GM23338 (cell line): ENCODE results near the gene MYH15. TPM values are rescaled to one million over a fixed set of nuclear protein-coding genes. Genes with fewer than 3 reads are reported as not detected.

Source experiments
- ATAC-seq: fragments of 200-7000 bp; cut with Tn5 transposase; 3 replicates; pipeline ENCODE4 v1.9.1; 2020
- DNase-seq: peaks from one replicate; pipeline ENCODE4 v3.0.0-alpha.2; 2015; ENCODE audit warnings: low spot score
- H2AFZ ChIP-seq: fragments of 200-600 bp; sonication (generic); 2 replicates; pipeline ENCODE4 v1.8.0; 2016; ENCODE audit warnings: antibody characterized with exemption, mild to moderate bottlenecking, moderate library complexity
- H3F3A ChIP-seq: fragments of 200-600 bp; sonication (generic); replicated peaks from 2 replicates; pipeline ENCODE4 v1.8.0; 2017; ENCODE audit warnings: antibody characterized with exemption, mixed run types, low read depth
- H3K27ac ChIP-seq: fragments of 200-600 bp; sonication (generic); 2 replicates; pipeline ENCODE4 v1.6.1; 2016; ENCODE audit warnings: low read depth
- H3K27me3 ChIP-seq: fragments of 200-600 bp; sonication (generic); 2 replicates; pipeline ENCODE4 v1.8.0; 2016; ENCODE audit warnings: mild to moderate bottlenecking, mixed run types, moderate library complexity; ENCODE audit not compliant: insufficient read depth
- H3K36me3 ChIP-seq: fragments of 200-600 bp; sonication (generic); 2 replicates; pipeline ENCODE4 v1.8.0; 2016; ENCODE audit warnings: mild to moderate bottlenecking; ENCODE audit not compliant: insufficient read depth
- H3K4me1 ChIP-seq: fragments of 200-600 bp; sonication (generic); 2 replicates; pipeline ENCODE4 v1.8.0; 2016; ENCODE audit warnings: mild to moderate bottlenecking, moderate library complexity; ENCODE audit not compliant: insufficient read depth
- H3K4me2 ChIP-seq: fragments of 200-600 bp; sonication (generic); 2 replicates; pipeline ENCODE4 v1.7.1; 2017; ENCODE audit warnings: mixed run types
- H3K4me3 ChIP-seq: fragments of 200-600 bp; sonication (generic); 2 replicates; pipeline ENCODE4 v1.6.1; 2016; ENCODE audit warnings: mixed run types
- H3K79me2 ChIP-seq: fragments of 200-600 bp; sonication (generic); replicated peaks from 2 replicates; pipeline ENCODE4 v1.8.0; 2017; ENCODE audit warnings: mild to moderate bottlenecking; ENCODE audit not compliant: insufficient read depth
- H3K9me2 ChIP-seq: fragments of 200-600 bp; sonication (generic); 2 replicates; pipeline ENCODE4 v1.8.0; 2017; ENCODE audit not compliant: insufficient read depth
- H4K20me1 ChIP-seq: fragments of 200-600 bp; sonication (generic); replicated peaks from 2 replicates; pipeline ENCODE4 v1.8.0; 2017; ENCODE audit warnings: mild to moderate bottlenecking; ENCODE audit not compliant: insufficient read depth
- H3K27ac Mint-ChIP-seq: 2 replicates; pipeline ENCODE4 v1.8.0; 2020; ENCODE audit warnings: inconsistent platforms, mild to moderate bottlenecking, moderate library complexity, mixed read lengths
- H3K27me3 Mint-ChIP-seq: 3 replicates; pipeline ENCODE4 v1.8.0; 2022; ENCODE audit warnings: low read depth, mild to moderate bottlenecking, moderate library complexity, mixed read lengths, inconsistent platforms; ENCODE audit not compliant: insufficient read depth, poor library complexity
- H3K36me3 Mint-ChIP-seq: 3 replicates; pipeline ENCODE4 v1.8.0; 2021; ENCODE audit warnings: low read depth, mild to moderate bottlenecking, inconsistent platforms, moderate library complexity, mixed read lengths
- H3K4me1 Mint-ChIP-seq: 3 replicates; pipeline ENCODE4 v1.8.0; 2020; ENCODE audit warnings: mild to moderate bottlenecking, inconsistent platforms, mixed read lengths
- H3K4me3 Mint-ChIP-seq: 3 replicates; pipeline ENCODE4 v1.8.0; 2021; ENCODE audit warnings: moderate library complexity, mild to moderate bottlenecking, inconsistent platforms, mixed read lengths
- H3K9me3 Mint-ChIP-seq: 3 replicates; pipeline ENCODE4 v1.8.0; 2020; ENCODE audit warnings: moderate library complexity, mild to moderate bottlenecking, inconsistent platforms, mixed read lengths
- CREB1 ChIP-seq: fragments of 250-450 bp; sonication (Bioruptor Pico); IDR thresholded peaks from 2 replicates; pipeline ENCODE4 v1.5.0; 2020; ENCODE audit warnings: low read depth, mild to moderate bottlenecking, moderate library complexity
- EZH2 ChIP-seq: fragments of 200-600 bp; sonication (generic); IDR thresholded peaks from one replicate; pipeline ENCODE4 v1.8.0; 2017; ENCODE audit warnings: antibody characterized with exemption, mild to moderate bottlenecking, low read depth; ENCODE audit not compliant: unreplicated experiment
- EZH2phosphoT487 ChIP-seq: fragments of 200-600 bp; sonication (generic); IDR thresholded peaks from one replicate; pipeline ENCODE4 v1.8.1; 2018; ENCODE audit warnings: antibody characterized with exemption; ENCODE audit not compliant: unreplicated experiment
- JUNB ChIP-seq: IDR thresholded peaks from one replicate; pipeline ENCODE4 v1.6.1; 2016; ENCODE audit warnings: antibody characterized with exemption; ENCODE audit not compliant: unreplicated experiment
- NANOG ChIP-seq: IDR thresholded peaks from 2 replicates; pipeline ENCODE4 v1.6.1; 2016; ENCODE audit warnings: antibody characterized with exemption, borderline replicate concordance
- POLR2AphosphoS5 ChIP-seq: IDR thresholded peaks from 2 replicates; pipeline ENCODE4 v1.6.1; 2016; ENCODE audit warnings: antibody characterized with exemption, low read depth
- ZNF114 ChIP-seq: fragments of 250-450 bp; sonication (Bioruptor Pico); IDR thresholded peaks from 2 replicates; pipeline ENCODE4 v1.5.0; 2020; ENCODE audit warnings: mild to moderate bottlenecking, moderate library complexity
- ZNF331 ChIP-seq: fragments of 250-450 bp; sonication (Bioruptor Pico); IDR thresholded peaks from 2 replicates; pipeline ENCODE4 v1.5.0; 2020; ENCODE audit warnings: low read depth, mild to moderate bottlenecking, moderate library complexity
- polyA plus RNA-seq: library from polyadenylated mRNA; unstranded; fragments of >200 nt; fragmentation: Nextera tagmentation; extraction: Ambion mirVana; gene quantifications from 2 replicates; pipeline ENCODE4 v1.2.1, GENCODE V29; 2016
- total RNA-seq: library from RNA; depleted of rRNA; stranded (reverse); fragments of >200 nt; shearing (Covaris generic); gene quantifications from 2 replicates; pipeline ENCODE4 v1.2.3, GENCODE V29; 2014
- TF ChIP-seq, protein P1 (sequence below): IDR thresholded peaks from 2 replicates; pipeline ENCODE4 v1.6.1; 2016; ENCODE audit warnings: antibody characterized with exemption
- TF ChIP-seq, protein P2 (sequence below): IDR thresholded peaks from one replicate; pipeline ENCODE4 v1.6.1; 2018; ENCODE audit warnings: antibody characterized with exemption; ENCODE audit not compliant: unreplicated experiment

Gene MYH15
- total and polyA plus RNA-seq, 2 experiments from 2014 or later: 0.07 TPM; not detected in 1

DNA sequence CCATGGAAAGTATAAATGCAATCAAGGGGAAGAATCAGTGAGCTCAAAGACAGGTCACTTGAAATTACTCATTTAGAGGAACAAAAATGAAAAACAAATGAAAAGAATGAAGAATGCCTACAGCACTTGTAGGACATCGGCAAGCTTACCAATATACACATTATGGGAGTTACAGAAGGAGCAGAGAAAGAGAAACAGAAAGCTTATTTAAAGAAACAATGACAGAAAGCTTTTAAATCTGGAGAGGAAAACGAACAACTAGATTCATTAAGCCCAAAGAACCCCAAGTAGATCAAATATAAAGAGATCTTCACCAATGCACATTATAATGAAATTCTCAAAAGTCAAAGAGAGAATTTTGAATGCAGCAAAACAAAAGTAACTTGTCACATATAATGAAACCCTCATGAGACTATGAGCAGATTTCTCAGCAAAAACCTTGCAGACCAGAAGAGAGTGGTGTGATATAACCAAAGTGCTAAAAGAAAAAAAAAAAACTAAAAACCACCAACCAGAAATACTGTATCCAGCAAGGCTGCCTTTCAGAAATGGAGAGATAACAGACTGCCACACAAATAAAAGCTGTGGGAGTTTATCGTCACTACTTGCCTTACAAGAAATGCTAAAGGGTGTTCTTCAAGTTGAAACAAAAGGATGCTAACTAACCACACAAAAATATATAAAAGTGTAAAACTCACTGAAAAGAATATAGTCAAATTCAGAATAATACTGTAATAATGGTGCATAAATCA is 63.1 kb downstream of the MYH15 start:
- Mint-ChIP-seq H3K4me3 (no peak overlapping the region), H3K27me3 (no peaks in the 10 kb centered on the region), H3K9me3 (peaks cover 19% of the 10 kb centered on the region), H3K4me1 (peaks cover 8% of the 10 kb centered on the region), H3K36me3 (peaks cover 17% of the 10 kb centered on the region), H3K27ac (no peak overlapping the region)
- H3K9me2 ChIP-seq: no peaks in the 10 kb centered on the region
- no peaks in the 10 kb centered on the region for H3K27me3 ChIP-seq
- H3K4me3 ChIP-seq: no peak overlapping the region
- no peak overlapping the region for H3K27ac ChIP-seq
- no peaks in the 10 kb centered on the region for H3K79me2 ChIP-seq
- no peaks in the 10 kb centered on the region for H3K4me1 ChIP-seq
- no peak overlapping the region for H2AFZ ChIP-seq
- no peak overlapping the region for H3K4me2 ChIP-seq
- no peaks in the 10 kb centered on the region for H3F3A ChIP-seq
- ATAC-seq (no peak), DNase-seq (no peak)
- H3K36me3 ChIP-seq: no peaks in the 10 kb centered on the region; the same call in 1 of the 2 replicates
- H4K20me1 ChIP-seq: no peaks in the 10 kb centered on the region
- no peak for TF ChIP-seq ZNF331 (CRISPR knock-in tag)
- no peak for TF ChIP-seq EZH2phosphoT487
- no peak for TF ChIP-seq ZNF114
- TF ChIP-seq, protein P1, sequence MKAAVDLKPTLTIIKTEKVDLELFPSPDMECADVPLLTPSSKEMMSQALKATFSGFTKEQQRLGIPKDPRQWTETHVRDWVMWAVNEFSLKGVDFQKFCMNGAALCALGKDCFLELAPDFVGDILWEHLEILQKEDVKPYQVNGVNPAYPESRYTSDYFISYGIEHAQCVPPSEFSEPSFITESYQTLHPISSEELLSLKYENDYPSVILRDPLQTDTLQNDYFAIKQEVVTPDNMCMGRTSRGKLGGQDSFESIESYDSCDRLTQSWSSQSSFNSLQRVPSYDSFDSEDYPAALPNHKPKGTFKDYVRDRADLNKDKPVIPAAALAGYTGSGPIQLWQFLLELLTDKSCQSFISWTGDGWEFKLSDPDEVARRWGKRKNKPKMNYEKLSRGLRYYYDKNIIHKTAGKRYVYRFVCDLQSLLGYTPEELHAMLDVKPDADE: no peak
- no peak for TF ChIP-seq POLR2AphosphoS5
- no peak for TF ChIP-seq JUNB

DNA sequence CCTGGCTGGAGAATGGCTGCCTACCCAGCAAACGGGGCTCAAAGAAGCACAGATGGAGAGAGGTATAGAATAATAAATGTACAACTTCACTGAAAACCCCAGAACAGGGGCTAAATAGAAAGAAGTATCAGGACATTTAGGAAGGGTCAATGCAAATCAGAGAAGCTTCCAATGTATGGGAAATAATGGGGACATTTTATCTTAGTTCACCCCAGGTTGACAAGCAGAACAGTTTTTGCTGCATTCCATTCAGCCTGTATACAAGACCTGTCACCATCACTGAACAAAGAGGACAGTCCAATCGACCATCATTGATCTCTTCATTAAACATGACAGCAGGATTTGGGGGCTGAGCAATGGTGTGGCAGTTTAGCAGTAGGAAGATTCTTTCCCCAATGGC is 68.1 kb downstream of the MYH15 start:
- Histone ChIP-seq H3K4me3 (no peak overlapping the region), H2AFZ (no peak overlapping the region), H3K27ac (no peak overlapping the region), H3K4me1 (no peaks in the 10 kb centered on the region), H4K20me1 (no peaks in the 10 kb centered on the region), H3K4me2 (no peak overlapping the region), H3K9me2 (no peaks in the 10 kb centered on the region), H3K27me3 (no peaks in the 10 kb centered on the region), H3K36me3 (no peaks in the 10 kb centered on the region; the same call in 1 of the 2 replicates), H3K79me2 (no peaks in the 10 kb centered on the region), H3F3A (no peaks in the 10 kb centered on the region)
- Mint-ChIP-seq H3K27me3 (no peaks in the 10 kb centered on the region), H3K4me1 (peaks cover 18% of the 10 kb centered on the region), H3K4me3 (no peak overlapping the region), H3K9me3 (peaks cover 17% of the 10 kb centered on the region), H3K36me3 (peaks cover 14% of the 10 kb centered on the region), H3K27ac (no peak overlapping the region)
- DNase-seq (no peak), ATAC-seq (no peak)
- TF ChIP-seq ZNF114: no peak
- no peak for TF ChIP-seq JUNB
- TF ChIP-seq EZH2: no peak
- TF ChIP-seq, protein P1: no peak
- no peak for TF ChIP-seq CREB1 (CRISPR knock-in tag)
- no peak for TF ChIP-seq NANOG
- no peak for TF ChIP-seq ZNF331 (CRISPR knock-in tag)
- TF ChIP-seq, protein P2, sequence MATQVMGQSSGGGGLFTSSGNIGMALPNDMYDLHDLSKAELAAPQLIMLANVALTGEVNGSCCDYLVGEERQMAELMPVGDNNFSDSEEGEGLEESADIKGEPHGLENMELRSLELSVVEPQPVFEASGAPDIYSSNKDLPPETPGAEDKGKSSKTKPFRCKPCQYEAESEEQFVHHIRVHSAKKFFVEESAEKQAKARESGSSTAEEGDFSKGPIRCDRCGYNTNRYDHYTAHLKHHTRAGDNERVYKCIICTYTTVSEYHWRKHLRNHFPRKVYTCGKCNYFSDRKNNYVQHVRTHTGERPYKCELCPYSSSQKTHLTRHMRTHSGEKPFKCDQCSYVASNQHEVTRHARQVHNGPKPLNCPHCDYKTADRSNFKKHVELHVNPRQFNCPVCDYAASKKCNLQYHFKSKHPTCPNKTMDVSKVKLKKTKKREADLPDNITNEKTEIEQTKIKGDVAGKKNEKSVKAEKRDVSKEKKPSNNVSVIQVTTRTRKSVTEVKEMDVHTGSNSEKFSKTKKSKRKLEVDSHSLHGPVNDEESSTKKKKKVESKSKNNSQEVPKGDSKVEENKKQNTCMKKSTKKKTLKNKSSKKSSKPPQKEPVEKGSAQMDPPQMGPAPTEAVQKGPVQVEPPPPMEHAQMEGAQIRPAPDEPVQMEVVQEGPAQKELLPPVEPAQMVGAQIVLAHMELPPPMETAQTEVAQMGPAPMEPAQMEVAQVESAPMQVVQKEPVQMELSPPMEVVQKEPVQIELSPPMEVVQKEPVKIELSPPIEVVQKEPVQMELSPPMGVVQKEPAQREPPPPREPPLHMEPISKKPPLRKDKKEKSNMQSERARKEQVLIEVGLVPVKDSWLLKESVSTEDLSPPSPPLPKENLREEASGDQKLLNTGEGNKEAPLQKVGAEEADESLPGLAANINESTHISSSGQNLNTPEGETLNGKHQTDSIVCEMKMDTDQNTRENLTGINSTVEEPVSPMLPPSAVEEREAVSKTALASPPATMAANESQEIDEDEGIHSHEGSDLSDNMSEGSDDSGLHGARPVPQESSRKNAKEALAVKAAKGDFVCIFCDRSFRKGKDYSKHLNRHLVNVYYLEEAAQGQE: no peak
